ENCODE results near the gene THUMPD3. TPM values are rescaled to one million over a fixed set of nuclear protein-coding genes. Genes with fewer than 3 reads are reported as not detected.

The THUMPD3 gene
- total RNA-seq, 1 donor, result 50.1 TPM

- no peak for TF ChIP-seq CTCF (IDR thresholded peaks at IDR 0.05; ENCODE audit: insufficient read depth, low read depth, low read length)
- DNase-seq (ENCODE audit: low read depth), result no peak
- H3K4me3 ChIP-seq (ENCODE audit: low read depth, low read length), result no peak overlapping the region
Observed at GRCh38 chr3:9351709-9352126, 11.1 kb upstream of the THUMPD3 start.

- no peak overlapping the region for H3K4me3 ChIP-seq (ENCODE audit: low read depth, low read length)
- peak; percentile 75 for DNase-seq (ENCODE audit: low read depth)
- peak; percentile 94 for TF ChIP-seq CTCF (IDR thresholded peaks at IDR 0.05; ENCODE audit: insufficient read depth, low read depth, low read length)
Observed at GRCh38 chr3:9352917-9353752, 9.7 kb upstream of the THUMPD3 start.

- no peak for TF ChIP-seq CTCF (IDR thresholded peaks at IDR 0.05; ENCODE audit: insufficient read depth, low read depth, low read length)
- DNase-seq (ENCODE audit: low read depth), result no peak
- peak overlapping the region; percentile 68 for H3K4me3 ChIP-seq (ENCODE audit: low read depth, low read length)
Observed at GRCh38 chr3:9361691-9362388, 1.0 kb upstream of the THUMPD3 start.

GRCh38 chr3:9369508-9369907 is 6.7 kb downstream of the THUMPD3 start:
- TF ChIP-seq CTCF (IDR thresholded peaks at IDR 0.05; ENCODE audit: insufficient read depth, low read depth, low read length), result no peak
- DNase-seq (ENCODE audit: low read depth), result no peak
- H3K4me3 ChIP-seq (ENCODE audit: low read depth, low read length), result no peak overlapping the region

GRCh38 chr3:9373465-9373864 is 10.6 kb downstream of the THUMPD3 start:
- no peak for DNase-seq (ENCODE audit: low read depth)
- no peak overlapping the region for H3K4me3 ChIP-seq (ENCODE audit: low read depth, low read length)
- no peak for TF ChIP-seq CTCF (IDR thresholded peaks at IDR 0.05; ENCODE audit: insufficient read depth, low read depth, low read length)

- no peak overlapping the region for H3K4me3 ChIP-seq (ENCODE audit: low read depth, low read length)
- TF ChIP-seq CTCF (IDR thresholded peaks at IDR 0.05; ENCODE audit: insufficient read depth, low read depth, low read length), result no peak
- no peak for DNase-seq (ENCODE audit: low read depth)
Observed at GRCh38 chr3:9377981-9378380, 15.1 kb downstream of the THUMPD3 start.
